GOT3 (cell line): ENCODE measurements around the gene MON2.
A peak's percentile ranks its signal among the peaks of the same experiment; 100 is the strongest.
"Not testable (repeated sequence)": the region's sequence is repeated elsewhere in the genome, so short reads cannot be mapped to it uniquely, and the experiment has no call there.

Experiments
- DNase-seq: peaks from one replicate; lab custom pipeline; 2025; ENCODE audit warnings: mixed read lengths; lab: John Stamatoyannopoulos, UW

Gene MON2

DNA sequence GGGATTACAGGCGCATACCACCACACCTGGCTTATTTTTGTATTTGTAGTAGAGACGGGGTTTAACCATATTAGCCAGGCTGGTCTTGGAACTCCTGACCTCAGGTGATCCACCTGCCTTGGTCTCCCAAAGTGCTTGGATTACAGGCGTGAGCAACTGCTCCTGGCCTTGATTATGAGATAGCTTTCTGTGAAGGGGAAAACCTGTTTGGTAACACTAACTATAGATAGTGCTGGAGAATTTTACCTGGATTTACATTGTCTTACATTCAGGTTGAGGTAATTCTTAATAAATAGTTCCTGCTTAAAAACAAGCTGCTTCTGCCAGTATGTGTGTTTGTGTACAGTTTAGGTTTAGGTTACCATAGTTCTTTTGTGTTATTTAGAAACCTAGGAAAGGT is 77.1 kb downstream of the MON2 start:
- no peak for DNase-seq

DNA sequence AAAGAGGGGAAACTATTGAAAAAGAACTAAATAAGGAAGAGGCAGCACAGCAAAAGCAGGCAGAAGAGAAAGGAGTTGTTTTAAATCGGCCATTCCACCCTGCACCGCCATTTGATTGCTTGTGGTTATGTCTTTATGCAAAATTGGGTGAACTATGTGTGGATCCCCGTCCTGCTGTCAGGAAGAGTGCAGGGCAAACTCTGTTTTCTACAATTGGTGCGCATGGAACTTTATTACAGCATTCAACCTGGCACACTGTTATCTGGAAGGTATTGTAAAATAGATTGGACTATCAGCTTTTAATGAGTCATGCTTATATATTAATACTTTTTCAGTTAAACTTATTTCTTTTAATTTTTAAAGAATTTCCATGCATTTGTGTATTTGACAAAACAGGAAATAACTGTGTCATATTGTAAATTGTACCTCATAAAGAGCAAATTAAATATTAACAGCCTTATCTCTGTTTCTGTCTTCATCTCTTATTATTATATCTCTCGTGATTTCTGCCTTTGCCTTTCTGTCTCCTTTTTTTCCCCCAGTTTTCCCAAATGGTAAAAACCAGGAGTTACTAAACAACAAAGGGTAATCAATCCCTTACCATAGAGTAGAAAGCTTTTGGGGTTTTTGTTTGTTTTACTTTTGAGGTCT is 86.4 kb downstream of the MON2 start:
- no peak for DNase-seq

DNA sequence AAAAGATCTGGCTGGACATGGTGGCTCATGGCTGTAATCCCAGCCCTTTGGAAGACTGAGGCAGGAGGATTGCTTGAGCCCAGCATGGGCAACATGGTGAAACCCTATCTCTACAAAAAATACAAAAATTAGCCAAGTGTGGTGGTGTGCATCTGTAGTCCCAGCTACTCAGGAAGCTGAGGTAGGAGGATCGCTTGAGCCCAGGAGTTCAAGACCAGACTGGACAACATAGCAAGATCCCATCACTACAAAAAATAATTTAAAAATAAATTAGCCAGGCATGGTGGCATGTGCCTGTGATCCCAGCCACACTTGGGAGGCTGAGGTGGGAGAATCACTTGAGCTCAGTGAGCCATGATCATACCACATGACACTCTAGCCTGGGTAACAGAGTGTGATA is 92.7 kb downstream of the MON2 start:
- not testable (repeated sequence) for DNase-seq

DNA sequence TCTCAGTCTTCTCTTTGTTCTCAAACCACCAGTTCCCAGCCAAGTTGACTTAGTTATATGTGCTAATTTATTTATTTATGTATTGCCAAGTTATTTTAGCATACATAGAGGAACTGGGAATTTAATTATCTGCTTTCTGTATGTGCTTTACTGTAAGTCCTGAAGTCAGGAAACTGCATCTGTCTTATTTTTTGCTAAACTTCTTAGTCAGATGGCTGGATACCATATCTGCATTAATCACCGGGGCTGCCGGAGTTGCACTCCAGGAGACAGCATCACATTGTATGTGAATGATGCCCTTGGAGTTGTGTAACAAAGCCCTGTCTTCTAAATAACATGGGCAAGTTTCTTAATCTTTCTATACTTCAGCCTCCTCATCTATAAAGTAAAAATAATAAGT is 96.2 kb downstream of the MON2 start:
- no peak for DNase-seq

DNA sequence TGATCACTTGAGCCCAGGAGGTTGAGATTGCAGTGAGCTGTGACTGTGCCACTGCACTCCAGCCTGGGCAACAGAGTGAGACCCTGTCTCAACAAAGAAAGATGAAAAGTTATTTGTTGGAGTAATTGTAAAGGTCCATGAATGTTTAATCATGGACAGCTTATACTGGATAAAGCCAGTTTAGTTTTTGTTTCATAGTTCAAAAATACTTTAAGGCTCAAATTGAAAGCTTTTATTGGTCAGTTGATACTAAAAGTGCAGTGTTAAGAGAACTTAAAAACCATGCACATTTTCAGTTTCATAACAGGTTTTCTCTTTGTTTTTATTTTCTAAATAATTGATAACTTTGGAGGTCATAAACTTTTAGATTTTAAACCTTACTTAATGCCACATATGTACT is 108.4 kb downstream of the MON2 start:
- no peak for DNase-seq

DNA sequence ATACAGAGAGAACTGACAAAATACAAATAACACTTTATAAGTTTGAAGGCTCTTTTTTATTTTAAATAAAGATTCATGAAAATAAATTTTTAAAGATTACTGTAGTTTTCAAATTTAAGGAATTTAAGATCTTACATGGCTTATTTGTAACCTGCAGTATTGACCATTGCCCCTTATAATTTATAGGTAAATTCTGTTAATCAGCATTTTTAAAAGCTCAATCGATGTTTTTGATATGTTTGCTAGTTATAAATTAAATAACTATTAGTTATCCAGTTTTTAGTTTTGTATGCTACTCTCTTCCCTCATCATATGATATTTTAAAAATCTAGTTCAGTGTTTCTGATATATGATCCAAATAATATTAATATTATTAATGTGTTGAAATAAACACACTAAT is 109.9 kb downstream of the MON2 start:
- no peak for DNase-seq

DNA sequence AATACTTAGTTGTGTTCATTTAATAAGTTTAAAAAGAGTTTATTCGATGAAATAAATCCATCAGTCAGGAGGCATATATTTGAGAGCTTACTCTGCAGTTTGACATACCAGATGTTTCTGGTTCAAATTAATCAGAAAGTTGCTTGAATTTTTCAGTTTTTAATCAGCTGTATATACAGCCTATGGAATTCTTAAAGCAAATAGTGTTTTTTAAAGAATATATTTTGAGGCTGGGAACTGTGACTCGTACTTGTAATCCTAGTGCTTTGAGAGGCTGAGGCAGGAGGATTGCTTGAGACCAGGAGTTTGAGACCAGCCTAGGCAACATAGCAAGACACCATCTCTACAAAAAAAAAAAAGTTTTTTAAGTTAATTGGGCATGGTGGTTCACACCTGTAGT is 112.1 kb downstream of the MON2 start:
- DNase-seq, result no peak

DNA sequence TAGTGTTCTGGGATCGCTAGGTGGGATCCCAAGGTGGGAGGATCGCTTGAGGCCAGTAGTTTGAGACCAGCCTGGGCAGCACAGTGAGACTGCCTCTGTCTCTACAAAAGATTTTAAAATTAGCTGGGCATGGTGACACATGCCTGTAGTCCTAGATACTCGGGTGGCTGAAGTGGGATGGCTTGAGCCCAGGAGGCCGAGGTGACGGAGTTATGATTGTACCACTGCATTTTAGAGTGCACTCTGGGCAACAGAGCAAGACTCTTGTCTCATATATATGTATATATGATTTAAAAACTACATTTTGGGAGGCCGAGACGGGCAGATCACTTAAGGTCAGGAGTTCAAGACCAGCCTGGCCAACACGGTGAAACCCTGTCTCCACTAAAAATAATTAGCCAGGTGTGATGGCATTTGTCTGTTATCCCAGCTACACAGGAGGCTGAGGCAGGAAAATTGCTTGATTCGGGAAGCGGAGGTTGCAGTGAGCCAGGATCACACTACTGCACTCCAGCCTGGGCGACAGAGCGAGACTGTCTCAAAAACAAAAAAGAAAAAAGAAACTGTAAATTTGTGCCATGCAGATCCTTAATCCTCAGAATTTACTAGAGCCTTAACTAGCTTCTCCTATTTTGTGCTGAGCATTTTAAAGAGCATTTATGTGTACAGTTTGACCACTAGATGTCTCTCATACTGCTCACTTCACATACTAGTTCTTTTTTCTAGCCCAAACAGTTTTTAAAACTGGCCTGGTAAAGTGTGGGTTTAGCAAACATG is 114.8 kb downstream of the MON2 start:
- DNase-seq, result no peak

DNA sequence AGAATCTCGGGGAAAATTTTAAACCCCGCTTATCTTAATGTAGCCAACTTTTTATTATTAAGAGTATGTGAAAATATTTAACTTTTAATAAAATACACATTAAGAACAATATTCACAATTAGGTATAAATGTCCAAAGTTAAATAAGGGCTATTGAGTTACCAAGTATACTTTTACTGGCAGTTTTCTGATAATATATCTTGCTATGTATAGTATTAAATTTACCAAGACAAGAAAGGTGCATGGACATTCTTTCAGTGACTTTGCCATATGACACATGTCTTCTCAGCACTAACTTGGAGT is 115.4 kb downstream of the MON2 start:
- DNase-seq, result no peak

DNA sequence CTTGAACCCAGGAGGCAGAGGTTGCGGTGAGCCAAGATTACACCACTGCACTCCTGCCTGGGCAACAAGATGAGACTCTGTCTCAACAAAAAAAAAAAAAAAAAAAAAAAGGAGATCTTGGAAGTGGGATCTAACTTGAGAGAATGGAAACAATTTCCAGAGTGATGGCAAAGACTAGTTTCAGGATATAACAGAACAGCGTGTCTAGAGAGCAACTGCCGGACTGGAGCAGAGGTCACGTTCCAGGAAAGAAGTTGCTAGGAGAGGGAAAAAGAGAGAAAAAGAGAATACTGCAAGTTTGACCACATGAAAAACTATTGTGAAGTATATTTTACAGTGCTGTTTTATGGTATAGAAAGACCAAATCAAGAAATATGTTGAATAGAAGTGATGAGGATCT is 118.0 kb downstream of the MON2 start:
- no peak for DNase-seq

DNA sequence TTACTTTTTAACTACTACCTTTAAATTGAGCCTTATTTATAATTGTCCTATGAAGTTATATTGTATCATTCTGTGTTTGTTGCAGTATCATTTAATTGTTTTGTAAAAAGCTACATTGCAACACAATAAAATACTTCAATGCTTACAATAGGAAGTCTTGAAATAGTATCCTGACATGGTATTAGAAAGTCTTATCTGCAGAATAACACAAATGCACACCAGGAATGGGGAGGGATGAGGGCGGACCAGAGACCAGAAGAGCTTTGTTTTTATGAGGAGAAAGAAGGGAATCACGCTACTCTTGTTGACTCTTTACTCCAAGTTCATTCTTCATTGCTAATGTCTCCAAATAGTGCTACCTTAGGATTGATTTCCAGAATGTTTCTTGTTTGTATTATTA is 120.2 kb downstream of the MON2 start:
- no peak for DNase-seq

DNA sequence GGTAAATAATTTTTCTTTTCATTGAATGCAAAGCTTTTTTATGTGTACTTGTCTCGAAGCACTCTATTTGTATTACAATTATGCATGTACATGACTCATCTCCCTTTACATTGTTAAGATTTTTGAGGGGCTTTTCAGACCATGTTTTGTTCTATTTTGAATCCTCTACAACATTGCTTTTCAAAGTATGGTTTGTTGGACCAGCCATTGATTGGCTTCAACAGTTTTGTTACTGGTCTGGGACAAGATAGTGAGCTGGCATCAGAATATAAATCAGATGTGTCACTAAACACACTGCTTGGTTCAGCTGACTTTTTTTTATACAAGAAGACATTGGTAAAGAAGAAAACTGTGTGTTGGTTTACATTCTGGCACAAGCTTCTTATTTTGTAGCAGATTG is 122.3 kb downstream of the MON2 start:
- DNase-seq, result no peak

DNA sequence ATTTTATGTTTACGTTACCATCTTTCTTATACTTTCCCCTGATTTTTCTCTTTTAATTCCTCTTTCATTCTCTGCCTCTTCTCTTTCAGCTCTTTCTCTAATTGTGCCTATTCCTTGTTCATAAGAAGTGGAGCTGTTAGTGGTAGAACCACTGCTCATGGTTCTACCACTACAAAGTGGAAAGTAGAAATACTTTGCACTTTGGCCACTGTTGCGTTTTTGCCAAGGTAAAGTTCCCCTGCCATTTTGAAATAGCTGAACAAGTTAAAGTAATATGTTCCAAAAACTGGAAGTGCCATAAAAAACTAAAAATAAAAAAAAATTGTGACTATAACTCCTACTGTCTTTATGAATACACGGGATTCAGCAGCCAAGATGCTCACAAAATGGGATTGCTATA is 130.6 kb downstream of the MON2 start:
- no peak for DNase-seq

DNA sequence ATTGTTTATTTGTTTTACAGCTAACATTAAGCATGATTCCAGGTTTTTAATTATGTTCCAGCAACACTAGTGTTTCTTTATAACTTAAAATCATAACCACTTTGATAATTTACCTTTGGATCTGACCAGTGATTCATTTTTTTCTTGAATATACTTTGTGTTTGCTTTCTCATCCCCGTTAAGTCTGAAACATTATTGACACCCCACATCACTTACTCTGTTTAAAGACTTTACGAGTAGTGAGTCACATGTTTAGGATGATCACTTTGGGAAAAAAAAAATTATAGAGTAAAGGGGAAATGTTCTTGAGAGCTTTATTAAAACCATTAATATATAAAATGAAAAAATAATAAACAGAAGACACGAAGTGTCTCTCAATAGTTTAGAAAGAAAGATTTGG is 132.2 kb downstream of the MON2 start:
- no peak for DNase-seq

DNA sequence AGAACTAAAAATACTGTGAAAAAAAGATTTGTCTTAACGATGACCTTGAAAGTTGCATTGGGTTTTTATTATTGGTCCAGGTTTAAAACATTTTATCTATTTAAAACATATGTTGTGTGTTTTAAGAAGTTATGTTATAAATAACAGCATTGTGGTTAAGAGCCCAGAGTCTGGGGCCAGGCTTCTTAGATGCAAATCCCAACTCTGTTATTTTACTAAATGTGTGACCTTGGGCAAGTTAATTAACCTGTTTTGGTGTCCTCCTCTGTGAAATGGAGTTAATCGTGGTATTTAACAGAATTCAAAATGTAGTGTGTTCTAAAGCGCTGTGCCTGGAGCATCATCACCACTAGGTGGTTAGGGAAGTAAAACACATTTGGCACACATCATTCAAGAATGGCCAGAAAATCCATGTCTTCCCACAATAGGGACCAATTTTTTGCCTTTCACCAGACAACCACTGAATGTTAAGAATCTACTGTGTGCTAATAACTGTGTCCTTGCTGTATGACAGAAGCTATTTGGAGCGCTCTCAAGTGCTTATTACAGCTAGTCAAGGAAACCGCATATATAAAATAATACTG is 133.3 kb downstream of the MON2 start:
- no peak for DNase-seq

DNA sequence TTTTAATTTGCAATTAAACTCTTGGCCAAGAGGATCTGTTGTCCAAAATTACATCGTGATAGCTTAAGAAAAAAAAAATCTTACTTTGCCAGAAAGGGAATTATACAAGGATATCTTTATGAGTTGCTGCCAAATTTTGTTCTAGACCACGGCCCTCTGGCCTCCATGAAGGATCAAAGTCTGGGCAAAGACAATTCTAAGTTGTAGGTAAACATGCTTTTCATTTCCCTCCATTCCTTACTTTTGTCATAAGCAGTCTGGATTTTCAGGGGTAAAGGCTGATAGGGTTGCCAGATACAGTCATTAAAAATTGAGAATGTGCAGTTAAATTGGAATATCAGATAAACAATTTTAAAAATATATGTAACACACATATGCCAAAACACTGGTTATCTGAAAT is 135.1 kb downstream of the MON2 start:
- DNase-seq, result no peak

DNA sequence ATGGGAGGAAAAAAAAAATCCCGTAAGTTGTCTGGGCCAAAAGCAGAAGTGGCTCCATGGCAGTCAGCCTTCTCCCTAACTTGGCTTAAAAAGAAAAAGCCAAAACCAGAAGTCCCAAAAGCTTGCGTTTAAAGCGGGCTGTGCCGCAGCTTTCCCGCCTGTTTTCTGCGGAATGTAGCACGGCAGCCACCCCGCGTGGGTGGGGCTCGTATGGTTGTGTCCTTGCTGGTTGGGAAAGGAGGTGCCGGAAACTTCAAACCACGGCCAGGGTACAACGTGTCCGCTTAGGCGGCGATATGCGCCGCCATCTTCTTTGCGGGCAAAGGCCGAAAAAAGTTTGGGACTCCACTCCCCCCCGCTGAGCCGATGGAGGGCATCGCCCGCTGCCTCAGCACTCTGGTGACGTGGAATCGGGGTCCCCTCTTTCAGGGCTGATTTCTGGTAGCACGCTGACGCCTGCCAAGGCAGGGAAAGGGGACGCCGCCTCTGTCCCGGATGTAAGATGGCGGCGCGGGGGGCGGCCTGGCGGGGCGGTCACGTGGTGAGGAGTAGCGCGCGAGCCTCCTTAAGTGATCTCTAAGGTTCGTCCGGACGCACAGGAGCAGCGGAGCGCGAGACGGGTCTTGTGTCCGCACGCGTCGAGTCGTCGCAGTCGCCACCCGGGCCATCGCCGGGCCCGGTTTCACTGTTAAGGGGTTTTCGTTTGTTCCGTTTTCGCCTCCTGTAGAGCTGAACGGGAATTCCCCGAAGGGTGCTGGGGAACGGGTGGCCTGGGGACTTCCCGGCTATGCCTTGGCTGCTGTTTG is 135.8 kb downstream of the MON2 start:
- DNase-seq, result peak; percentile 100

DNA sequence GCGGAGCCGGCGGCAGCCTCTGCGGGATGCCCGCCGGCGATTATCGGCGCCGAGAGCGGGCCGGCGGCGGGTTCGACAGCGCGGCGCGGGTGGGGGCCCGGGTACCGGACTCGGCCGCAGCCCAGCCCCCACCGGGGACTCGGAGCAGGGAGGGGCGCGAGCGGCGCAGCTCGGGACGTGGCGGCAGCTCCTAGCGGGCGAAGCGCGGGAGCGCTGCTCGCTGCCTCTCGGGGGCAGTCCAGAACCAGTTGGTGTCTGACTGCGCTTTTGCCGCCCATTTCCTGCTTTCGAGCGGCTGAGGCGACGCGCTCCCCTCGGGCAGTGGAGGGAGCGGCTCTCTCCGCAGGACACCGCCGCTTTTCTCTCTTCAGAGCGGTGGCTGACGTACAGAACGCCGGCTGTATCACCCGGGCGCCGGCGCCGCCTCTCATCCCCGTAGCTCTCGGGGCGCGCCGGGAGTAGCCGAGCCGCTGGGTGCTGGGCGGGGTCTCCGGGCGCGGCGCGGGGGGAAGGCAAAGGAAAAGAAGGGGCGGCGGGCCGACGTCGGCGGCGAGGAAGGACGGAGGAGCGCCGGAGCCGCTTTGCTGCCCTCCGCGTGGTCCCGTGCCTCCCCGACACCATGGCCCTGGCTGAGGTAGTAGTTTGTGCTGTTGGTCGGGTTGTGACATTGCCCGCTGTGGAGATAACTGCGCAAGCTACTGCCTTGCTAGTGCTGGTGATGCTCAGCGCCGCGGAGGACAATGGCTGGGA is 136.6 kb downstream of the MON2 start:
- DNase-seq, result peak; percentile 100

DNA sequence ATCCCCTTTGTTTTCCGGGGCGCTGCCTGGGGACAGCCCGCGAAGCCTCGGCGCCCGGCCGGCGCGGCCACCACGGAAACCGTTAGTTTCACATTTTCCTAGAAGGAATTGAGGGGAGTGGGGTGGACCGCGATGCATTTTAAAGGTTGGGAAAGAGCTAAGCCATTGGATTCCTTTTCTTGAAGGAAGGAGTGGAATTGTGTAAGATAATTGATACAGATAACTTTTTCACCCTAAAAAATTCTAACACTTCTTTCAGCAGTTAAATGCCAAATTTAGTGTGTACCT is 137.1 kb downstream of the MON2 start:
- DNase-seq, result no peak

DNA sequence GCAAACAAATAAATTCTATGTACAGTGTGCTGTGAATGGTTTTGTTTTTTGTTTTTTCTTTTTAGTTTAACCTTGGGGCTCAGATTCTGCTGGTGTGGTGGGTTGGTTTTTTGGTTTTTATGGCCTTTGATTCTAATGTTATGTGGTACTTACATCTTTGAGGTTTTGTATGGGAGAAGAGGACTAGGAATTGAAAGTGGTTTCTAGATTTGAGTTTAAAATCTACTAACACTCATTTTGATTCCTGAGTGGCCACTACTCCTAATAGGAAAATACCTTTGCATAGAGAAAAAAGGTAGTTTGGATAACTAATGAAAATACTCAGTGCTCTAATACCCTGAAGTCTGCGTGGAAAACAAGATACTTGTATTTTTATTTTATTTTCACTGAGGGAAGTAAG is 137.7 kb downstream of the MON2 start:
- no peak for DNase-seq

DNA sequence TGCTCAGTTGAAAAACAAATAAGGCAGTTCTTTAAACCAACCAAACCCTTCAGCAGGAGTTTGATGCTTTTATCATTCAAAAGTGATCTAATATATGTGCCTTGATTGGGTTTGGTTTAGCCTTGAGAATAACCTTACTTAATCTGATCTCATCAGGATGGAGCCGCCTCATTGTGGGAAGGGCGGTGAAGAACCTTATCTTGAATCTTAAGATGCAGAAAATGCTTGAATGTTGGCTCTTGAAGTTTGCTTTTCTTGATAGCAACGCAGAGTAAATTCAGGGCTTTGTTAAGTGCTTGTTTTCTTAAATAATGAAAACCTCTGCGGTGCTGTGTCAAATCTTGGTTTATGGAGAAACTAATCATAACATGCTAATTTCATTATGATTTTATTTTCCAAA is 138.2 kb downstream of the MON2 start:
- no peak for DNase-seq

DNA sequence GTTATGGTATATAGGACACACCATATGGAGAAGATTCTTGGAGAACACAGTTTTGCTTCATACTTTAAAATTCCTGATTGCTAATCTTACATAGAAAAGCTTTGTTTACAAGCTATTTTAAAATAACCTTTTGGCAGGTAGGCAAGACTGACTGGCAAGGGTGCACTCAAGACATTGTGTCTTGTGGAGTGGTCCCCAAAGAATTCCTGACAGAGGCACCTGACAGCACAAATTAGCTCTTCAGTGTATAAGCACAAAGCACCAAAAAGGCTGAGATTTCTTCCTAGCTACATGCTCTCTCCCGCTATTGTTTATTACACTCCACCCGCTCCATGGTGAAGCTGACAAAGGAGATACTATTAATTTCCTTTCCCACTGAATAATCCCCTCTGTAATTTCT is 139.4 kb downstream of the MON2 start:
- no peak for DNase-seq
